AG04450 (cell line): ENCODE results near the gene PHF24. TPM values are rescaled to one million over a fixed set of nuclear protein-coding genes. Genes with fewer than 3 reads are reported as not detected.

Experiments used
- CTCF ChIA-PET: fragments of 300-600, 350-600 bp; formaldehyde crosslinking; extraction: SDS; loops from one replicate; lab custom pipeline; 2022; ENCODE audit warnings: antibody characterized with exemption, inconsistent platforms; lab: Charles Lee
- POLR2A ChIA-PET: fragments of 350-600 bp; formaldehyde crosslinking; extraction: SDS; loops from one replicate; lab custom pipeline; 2021; ENCODE audit warnings: antibody characterized with exemption, inconsistent platforms; lab: Yijun Ruan, JAX
- DNase-seq: peaks from one replicate; pipeline ENCODE4 v3.0.0-alpha.2; 2011; ENCODE audit warnings: low read depth, low spot score
- H3K27ac ChIP-seq: one replicate; pipeline ENCODE4 v1.5.1; 2012; ENCODE audit warnings: low read depth, low read length, control low read depth
- H3K27me3 ChIP-seq: one replicate; pipeline ENCODE4 v1.6.0; 2012; ENCODE audit warnings: low read length; ENCODE audit not compliant: control insufficient read depth, insufficient read depth
- H3K4me3 ChIP-seq: 2 replicates; pipeline ENCODE4 v1.5.1; 2011; ENCODE audit warnings: mild to moderate bottlenecking, low read depth, low read length, control low read depth
- H3K9me3 ChIP-seq: 2 replicates; pipeline ENCODE4 v1.5.1; 2012; ENCODE audit warnings: low read length; ENCODE audit not compliant: control insufficient read depth, insufficient read depth
- polyA plus RNA-seq: library from polyadenylated mRNA; depleted of rRNA; stranded (reverse); fragments of >200 nt; gene quantifications from 2 replicates; pipeline ENCODE4 v1.2.3, GENCODE V29; 2011
- TF ChIP-seq, protein P1 (sequence below): IDR thresholded peaks from 2 replicates; pipeline ENCODE4 v1.5.1; 2011; ENCODE audit warnings: low read depth, low read length, control low read depth, inconsistent platforms

Gene PHF24
- polyA plus RNA-seq, 1 experiment: not detected

DNA sequence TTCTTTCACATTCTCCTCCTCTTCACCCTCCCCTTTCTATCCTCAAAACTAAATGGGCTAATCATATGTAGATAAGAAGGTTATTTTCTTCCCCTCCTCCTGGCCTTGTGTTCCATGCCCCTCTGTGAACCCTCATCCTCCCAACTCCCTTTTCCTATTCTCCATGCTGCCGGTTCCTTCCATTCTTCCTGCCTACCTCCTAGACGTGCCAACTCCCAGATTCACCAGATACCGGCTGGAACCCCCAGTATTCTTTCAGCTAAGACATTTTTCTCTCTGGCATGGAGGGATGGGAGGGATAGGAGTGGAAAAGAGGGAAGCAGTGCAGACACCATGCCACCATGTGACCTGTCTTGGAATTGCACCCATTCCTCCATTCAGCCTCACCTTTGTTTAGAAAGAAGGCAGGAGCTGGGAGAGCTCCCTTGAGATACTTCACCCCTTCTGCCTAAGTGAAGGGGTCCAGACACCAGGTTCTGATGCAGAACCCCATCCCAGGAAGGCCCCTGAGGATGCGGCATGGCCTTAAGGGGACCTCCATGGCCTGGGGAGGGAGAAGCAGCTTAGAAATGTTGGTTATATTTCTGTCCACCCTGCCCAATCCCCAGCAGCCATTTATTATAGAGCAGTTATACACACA, 36.3 kb downstream of the PHF24 start:
- H3K4me3 ChIP-seq: no peak overlapping the region
- H3K27me3 ChIP-seq: no peaks in the 10 kb centered on the region
- no peak for DNase-seq
- H3K9me3 ChIP-seq: no peaks in the 10 kb centered on the region; the same call in 1 of the 2 replicates
- H3K27ac ChIP-seq: peak overlapping the region; percentile 85
- POLR2A ChIA-PET: interaction anchor here (2.7 kb wide), 1 partner anchor 78 kb away, joined by 12 read pairs; the partner anchor contains the start of gene VCP
- TF ChIP-seq, protein P1, sequence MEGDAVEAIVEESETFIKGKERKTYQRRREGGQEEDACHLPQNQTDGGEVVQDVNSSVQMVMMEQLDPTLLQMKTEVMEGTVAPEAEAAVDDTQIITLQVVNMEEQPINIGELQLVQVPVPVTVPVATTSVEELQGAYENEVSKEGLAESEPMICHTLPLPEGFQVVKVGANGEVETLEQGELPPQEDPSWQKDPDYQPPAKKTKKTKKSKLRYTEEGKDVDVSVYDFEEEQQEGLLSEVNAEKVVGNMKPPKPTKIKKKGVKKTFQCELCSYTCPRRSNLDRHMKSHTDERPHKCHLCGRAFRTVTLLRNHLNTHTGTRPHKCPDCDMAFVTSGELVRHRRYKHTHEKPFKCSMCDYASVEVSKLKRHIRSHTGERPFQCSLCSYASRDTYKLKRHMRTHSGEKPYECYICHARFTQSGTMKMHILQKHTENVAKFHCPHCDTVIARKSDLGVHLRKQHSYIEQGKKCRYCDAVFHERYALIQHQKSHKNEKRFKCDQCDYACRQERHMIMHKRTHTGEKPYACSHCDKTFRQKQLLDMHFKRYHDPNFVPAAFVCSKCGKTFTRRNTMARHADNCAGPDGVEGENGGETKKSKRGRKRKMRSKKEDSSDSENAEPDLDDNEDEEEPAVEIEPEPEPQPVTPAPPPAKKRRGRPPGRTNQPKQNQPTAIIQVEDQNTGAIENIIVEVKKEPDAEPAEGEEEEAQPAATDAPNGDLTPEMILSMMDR: peak; percentile 71
- CTCF ChIA-PET: interaction anchor here (0.7 to 2.9 kb wide), 16 partner anchors 9 to 483 kb away, joined by 3 to 33 read pairs (median 4); partner anchors contain the start of gene PIGO

DNA sequence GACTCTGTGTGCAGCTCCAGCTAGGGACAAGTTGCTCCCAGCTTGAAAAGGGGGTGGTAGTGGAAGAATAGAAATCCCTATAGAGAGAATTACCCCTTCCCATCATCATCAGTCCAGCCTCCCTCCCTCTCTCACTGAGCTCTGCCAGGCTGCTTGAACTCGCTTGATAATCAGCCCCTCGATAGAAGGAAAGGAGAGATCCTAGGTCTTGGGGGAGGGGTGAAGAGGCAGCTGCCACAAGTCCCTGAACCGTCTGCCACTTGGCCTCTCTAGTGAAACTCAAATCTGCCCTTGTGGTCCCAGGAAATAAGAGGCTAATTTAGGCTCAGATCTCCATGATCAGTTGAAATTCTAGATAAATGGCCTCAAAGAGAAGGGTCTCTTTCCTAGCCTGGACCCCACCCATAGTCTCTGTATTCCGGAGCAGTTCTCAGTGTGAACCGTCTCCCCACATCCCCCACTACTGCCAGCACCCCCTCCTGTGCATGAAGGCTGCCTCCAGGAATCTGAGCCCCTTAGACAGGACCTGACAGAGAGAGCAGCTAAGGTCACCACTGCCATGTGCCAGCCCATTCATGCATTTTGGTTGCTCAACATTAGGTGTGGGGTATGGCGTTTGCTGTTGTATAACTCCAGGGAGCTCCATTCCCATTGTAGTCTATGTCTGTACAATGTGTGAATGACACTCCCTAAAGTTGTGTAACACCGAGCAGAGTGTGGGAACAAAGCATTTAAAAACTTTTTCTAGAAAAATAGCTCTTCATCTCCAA, 37.0 kb downstream of the PHF24 start:
- CTCF ChIA-PET: interaction anchor here (0.7 to 2.9 kb wide), 15 partner anchors 8 to 482 kb away, joined by 3 to 33 read pairs (median 4); partner anchors contain the start of gene PIGO
- Histone ChIP-seq H3K9me3 (no peaks in the 10 kb centered on the region; the same call in 1 of the 2 replicates), H3K27me3 (no peaks in the 10 kb centered on the region), H3K27ac (no peak overlapping the region), H3K4me3 (no peak overlapping the region)
- POLR2A ChIA-PET: interaction anchor here (2.7 kb wide), 1 partner anchor 77 kb away, joined by 12 read pairs; the partner anchor contains the start of gene VCP
- TF ChIP-seq, protein P1: no peak
- no peak for DNase-seq

DNA sequence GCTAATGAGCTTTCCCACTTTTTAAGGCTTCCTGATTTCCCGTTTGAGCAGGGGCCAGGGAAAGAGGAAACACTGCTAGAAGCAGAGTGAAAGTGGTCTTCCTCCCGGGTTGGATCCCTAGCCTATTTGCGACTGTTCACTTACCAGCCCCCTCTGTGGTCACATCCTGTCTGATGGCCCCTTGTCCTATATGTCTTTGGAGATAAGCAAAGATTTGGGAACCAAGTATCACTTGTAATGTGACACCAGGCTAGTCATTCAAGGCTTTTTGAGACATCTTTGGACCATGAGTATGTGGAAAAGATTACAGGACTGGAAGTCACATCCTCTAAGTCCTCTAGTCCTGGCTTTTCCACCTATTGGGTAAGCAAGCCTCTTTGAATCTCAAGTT, 37.6 kb downstream of the PHF24 start:
- H3K4me3 ChIP-seq: no peak overlapping the region
- ChIA-PET CTCF (interaction anchor here (1.2 to 2.9 kb wide), 6 partner anchors 11 to 101 kb away, joined by 3 to 33 read pairs (median 12); partner anchors contain the start of gene PIGO), POLR2A (no interaction called here)
- TF ChIP-seq, protein P1: no peak
- no peaks in the 10 kb centered on the region for H3K27me3 ChIP-seq
- DNase-seq: no peak
- H3K27ac ChIP-seq: no peak overlapping the region
- H3K9me3 ChIP-seq: no peaks in the 10 kb centered on the region; the same call in 1 of the 2 replicates

DNA sequence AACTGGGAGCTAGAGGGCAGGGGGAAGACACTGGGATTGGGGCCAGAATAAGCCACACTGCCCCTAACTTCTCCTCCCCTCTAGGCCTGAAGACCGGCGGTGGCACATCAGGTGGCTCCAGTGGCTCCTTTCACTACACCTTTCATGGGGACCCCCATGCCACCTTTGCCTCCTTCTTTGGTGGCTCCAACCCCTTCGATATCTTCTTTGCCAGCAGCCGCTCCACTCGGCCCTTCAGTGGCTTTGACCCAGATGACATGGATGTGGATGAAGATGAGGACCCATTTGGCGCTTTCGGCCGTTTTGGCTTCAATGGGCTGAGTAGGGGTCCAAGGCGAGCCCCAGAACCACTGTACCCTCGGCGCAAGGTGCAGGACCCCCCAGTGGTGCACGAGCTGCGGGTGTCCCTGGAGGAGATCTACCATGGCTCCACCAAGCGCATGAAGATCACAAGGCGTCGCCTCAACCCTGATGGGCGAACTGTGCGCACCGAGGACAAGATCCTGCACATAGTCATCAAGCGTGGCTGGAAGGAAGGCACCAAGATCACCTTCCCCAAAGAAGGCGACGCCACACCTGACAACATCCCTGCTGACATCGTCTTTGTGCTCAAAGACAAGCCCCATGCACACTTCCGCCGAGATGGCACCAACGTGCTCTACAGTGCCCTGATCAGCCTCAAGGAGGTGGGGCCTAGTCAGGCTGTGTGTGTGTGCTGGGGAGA, 38.3 kb downstream of the PHF24 start:
- POLR2A ChIA-PET: no interaction called here
- TF ChIP-seq, protein P1: no peak
- CTCF ChIA-PET: interaction anchor here (2.3 to 2.9 kb wide), 2 partner anchors 97 to 100 kb away, joined by 9 to 33 read pairs; partner anchors contain the start of gene PIGO
- H3K27ac ChIP-seq: no peak overlapping the region
- no peaks in the 10 kb centered on the region for H3K27me3 ChIP-seq
- H3K9me3 ChIP-seq: no peaks in the 10 kb centered on the region; the same call in 1 of the 2 replicates
- no peak overlapping the region for H3K4me3 ChIP-seq
- no peak for DNase-seq
